SK-N-MC (cell line): ENCODE results near the gene ANGPTL2.

ENCODE experiments used
- EZH2 ChIP-seq: fragments of 200-600 bp; sonication (generic); IDR thresholded peaks from one replicate; pipeline ENCODE4 v1.6.1; 2017; ENCODE audit warnings: antibody characterized with exemption
- FOXP2 ChIP-seq: optimal IDR thresholded peaks from 2 replicates; pipeline ENCODE3; 2011; ENCODE audit warnings: mild to moderate bottlenecking, moderate library complexity; ENCODE audit not compliant: insufficient read depth; ENCODE audit errors: extremely low read length, control extremely low read depth
- POLR2AphosphoS5 ChIP-seq: IDR thresholded peaks from 2 replicates; pipeline ENCODE4 v1.6.1; 2012; ENCODE audit warnings: mild to moderate bottlenecking, low read depth, low read length, borderline replicate concordance

GRCh38 chr9:127076860-127077643, 45.4 kb downstream of the ANGPTL2 start:
- no peak for TF ChIP-seq POLR2AphosphoS5
- TF ChIP-seq EZH2: no peak
- no peak for TF ChIP-seq FOXP2
